HL-60 (cell line): ENCODE measurements around the gene DHX15.

Source experiments
- DNase-seq, 2 experiments: peaks; one replicate each; pipeline ENCODE4 v3.0.0-alpha.2; 2010 to 2020; ENCODE audit warnings: low read depth in 1 of 2, low spot score in 1 of 2
- H3K27ac ChIP-seq: fragments of 250-450 bp; sonication (Bioruptor Pico); replicated peaks from 2 replicates; pipeline ENCODE4 v1.5.1; 2020; ENCODE audit warnings: mild to moderate bottlenecking, moderate library complexity
- H3K27me3 ChIP-seq: fragments of 250-450 bp; sonication (Bioruptor Pico); 2 replicates; pipeline ENCODE4 v1.5.1; 2021; ENCODE audit warnings: mild to moderate bottlenecking, moderate library complexity; ENCODE audit not compliant: insufficient read depth, poor library complexity, severe bottlenecking
- H3K4me3 ChIP-seq: replicated peaks from 2 replicates; pipeline ENCODE4 v1.5.1; 2011; ENCODE audit warnings: mild to moderate bottlenecking, control low read depth, low read length; ENCODE audit not compliant: insufficient read depth
- GABPA ChIP-seq: IDR thresholded peaks from 2 replicates; pipeline ENCODE4 v1.6.1; 2012; ENCODE audit warnings: low read depth
- POLR2AphosphoS5 ChIP-seq: IDR thresholded peaks from 2 replicates; pipeline ENCODE4 v1.6.1; 2012; ENCODE audit warnings: low read depth
- SPI1 ChIP-seq: IDR thresholded peaks from 2 replicates; pipeline ENCODE4 v1.6.1; 2012; ENCODE audit warnings: low read depth, mild to moderate bottlenecking, borderline replicate concordance
- TF ChIP-seq, protein P1 (sequence below): IDR thresholded peaks from 2 replicates; pipeline ENCODE4 v1.6.1; 2012; ENCODE audit warnings: low read depth; ENCODE audit not compliant: insufficient replicate concordance
- TF ChIP-seq, protein P2 (sequence below): IDR thresholded peaks from one replicate; pipeline ENCODE4 v1.5.1; 2011; ENCODE audit warnings: low read length, control low read depth, inconsistent platforms; ENCODE audit not compliant: insufficient read depth

The DHX15 gene

DNA sequence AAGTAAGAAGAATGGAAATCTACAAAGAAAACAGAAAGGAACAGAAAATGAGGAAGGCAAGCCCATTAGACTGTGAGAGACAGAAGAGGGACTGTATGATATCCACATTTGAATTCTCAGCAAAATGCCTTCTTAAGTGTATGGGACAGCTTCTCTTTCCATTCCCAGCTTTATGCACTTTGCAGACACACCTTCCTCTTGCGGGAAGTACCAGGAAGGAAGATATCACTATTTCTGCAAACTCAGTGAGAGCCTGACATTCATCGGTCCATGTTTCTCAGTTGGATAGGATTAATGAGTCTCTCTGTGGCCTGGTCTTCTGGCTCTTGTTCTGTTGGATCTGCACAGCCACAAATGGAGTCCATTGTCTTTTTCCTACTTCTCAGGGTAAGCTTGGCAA, 31.6 kb upstream of the DHX15 start:
- DNase-seq, result no peak
- Histone ChIP-seq H3K4me3 (no peak overlapping the region), H3K27me3 (no peaks in the 10 kb centered on the region), H3K27ac (no peak overlapping the region)
- TF ChIP-seq, protein P1, sequence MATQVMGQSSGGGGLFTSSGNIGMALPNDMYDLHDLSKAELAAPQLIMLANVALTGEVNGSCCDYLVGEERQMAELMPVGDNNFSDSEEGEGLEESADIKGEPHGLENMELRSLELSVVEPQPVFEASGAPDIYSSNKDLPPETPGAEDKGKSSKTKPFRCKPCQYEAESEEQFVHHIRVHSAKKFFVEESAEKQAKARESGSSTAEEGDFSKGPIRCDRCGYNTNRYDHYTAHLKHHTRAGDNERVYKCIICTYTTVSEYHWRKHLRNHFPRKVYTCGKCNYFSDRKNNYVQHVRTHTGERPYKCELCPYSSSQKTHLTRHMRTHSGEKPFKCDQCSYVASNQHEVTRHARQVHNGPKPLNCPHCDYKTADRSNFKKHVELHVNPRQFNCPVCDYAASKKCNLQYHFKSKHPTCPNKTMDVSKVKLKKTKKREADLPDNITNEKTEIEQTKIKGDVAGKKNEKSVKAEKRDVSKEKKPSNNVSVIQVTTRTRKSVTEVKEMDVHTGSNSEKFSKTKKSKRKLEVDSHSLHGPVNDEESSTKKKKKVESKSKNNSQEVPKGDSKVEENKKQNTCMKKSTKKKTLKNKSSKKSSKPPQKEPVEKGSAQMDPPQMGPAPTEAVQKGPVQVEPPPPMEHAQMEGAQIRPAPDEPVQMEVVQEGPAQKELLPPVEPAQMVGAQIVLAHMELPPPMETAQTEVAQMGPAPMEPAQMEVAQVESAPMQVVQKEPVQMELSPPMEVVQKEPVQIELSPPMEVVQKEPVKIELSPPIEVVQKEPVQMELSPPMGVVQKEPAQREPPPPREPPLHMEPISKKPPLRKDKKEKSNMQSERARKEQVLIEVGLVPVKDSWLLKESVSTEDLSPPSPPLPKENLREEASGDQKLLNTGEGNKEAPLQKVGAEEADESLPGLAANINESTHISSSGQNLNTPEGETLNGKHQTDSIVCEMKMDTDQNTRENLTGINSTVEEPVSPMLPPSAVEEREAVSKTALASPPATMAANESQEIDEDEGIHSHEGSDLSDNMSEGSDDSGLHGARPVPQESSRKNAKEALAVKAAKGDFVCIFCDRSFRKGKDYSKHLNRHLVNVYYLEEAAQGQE, result no peak
- TF ChIP-seq POLR2AphosphoS5, result no peak
- no peak for TF ChIP-seq GABPA
- TF ChIP-seq SPI1, result no peak
- TF ChIP-seq, protein P2, sequence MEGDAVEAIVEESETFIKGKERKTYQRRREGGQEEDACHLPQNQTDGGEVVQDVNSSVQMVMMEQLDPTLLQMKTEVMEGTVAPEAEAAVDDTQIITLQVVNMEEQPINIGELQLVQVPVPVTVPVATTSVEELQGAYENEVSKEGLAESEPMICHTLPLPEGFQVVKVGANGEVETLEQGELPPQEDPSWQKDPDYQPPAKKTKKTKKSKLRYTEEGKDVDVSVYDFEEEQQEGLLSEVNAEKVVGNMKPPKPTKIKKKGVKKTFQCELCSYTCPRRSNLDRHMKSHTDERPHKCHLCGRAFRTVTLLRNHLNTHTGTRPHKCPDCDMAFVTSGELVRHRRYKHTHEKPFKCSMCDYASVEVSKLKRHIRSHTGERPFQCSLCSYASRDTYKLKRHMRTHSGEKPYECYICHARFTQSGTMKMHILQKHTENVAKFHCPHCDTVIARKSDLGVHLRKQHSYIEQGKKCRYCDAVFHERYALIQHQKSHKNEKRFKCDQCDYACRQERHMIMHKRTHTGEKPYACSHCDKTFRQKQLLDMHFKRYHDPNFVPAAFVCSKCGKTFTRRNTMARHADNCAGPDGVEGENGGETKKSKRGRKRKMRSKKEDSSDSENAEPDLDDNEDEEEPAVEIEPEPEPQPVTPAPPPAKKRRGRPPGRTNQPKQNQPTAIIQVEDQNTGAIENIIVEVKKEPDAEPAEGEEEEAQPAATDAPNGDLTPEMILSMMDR, result no peak

DNA sequence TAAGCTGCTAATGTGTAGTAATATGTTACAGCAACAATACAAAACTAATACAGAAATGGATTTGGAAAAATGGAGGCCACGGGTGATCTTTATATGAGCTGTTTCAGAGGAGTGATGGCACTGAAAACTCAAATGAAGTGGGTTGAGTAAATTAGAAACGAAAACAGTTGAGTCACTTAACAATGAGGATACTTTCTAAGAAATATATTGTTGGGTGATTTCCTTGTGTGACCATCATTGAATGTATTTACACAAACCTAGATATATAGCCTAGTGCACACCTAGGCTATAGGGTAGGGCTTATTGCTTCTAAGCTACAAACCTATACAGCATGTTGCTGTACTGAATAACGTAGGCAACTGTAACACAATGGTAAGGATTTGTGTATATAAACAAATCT, 30.5 kb upstream of the DHX15 start:
- Histone ChIP-seq H3K27me3 (no peaks in the 10 kb centered on the region), H3K4me3 (no peak overlapping the region), H3K27ac (no peak overlapping the region)
- TF ChIP-seq, protein P1, result no peak
- TF ChIP-seq POLR2AphosphoS5, result no peak
- TF ChIP-seq, protein P2, result no peak
- TF ChIP-seq GABPA, result no peak
- no peak for TF ChIP-seq SPI1
- DNase-seq, result no peak

DNA sequence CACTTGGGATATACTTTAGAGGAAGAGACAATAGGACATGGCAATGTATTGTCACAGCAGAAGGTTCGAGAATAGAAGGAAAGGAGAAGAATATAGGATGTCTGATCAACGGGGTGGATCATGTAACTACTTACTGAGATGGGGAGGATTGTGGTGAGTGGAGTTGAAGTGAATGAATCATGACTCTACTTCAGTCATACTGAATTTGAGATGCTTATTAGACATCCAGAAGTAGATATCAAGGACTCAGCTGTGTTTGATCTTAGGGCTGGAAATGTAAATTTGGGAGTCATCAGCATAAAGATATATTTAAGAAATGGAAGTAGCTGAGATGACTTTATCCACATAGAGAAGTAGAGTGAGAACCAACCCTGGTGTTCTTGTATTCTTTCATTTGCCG, 29.1 kb upstream of the DHX15 start:
- Histone ChIP-seq H3K27ac (no peak overlapping the region), H3K4me3 (no peak overlapping the region), H3K27me3 (no peaks in the 10 kb centered on the region)
- no peak for TF ChIP-seq GABPA
- TF ChIP-seq, protein P2, result no peak
- TF ChIP-seq POLR2AphosphoS5, result no peak
- TF ChIP-seq, protein P1, result no peak
- TF ChIP-seq SPI1, result no peak
- no peak for DNase-seq
